ENCODE results near the gene C1orf159. TPM values are rescaled to one million over a fixed set of nuclear protein-coding genes. Genes with fewer than 3 reads are reported as not detected.

C1orf159 gene
- total RNA-seq, 1 experiment from 2014 or later = 15.7 TPM

DNA sequence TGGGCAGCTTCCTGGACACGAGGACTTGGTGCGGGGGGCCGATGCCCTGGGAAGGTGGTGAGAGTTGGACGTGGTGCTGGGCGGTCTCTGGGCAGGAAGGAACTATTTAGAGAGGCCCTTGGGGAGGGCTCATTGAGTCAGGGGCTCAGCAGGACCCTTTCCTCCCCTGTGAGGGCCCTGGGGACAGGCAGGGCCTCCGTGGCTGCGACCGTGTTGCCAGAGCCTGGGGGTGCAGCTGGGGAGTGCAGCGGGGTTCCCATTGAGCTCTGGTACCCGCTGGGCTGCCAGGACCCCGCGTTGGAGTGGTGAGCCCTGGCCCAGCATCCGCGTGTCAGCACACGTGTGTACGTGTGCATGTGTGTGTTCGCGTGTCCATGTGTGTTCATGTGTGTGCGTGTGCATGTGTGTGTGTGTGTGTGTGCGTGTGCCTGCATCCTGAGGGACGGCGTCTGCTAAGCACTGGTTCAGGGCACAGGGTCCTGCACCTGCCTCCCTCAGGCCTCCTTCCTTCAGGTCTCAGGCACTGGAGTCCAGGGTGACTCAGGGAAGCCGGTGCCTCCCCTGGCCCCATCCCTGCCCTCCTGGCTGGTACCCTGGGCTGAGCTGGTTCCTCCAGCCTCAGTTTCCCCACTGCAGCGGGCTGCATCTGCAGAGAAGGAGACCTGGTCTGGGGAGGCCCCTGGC lies 52.5 kb downstream of the C1orf159 start:
- peaks cover 11% of the 10 kb centered on the region for H3K4me1 Mint-ChIP-seq (ENCODE audit: insufficient read depth, unreplicated experiment)
- ChIA-PET POLR2A (interaction anchor here (0.9 to 1.9 kb wide), 6 partner anchors 9 to 78 kb away, joined by 3 to 8 read pairs (median 4); partner anchors contain the start of genes AGRN, HES4 and ISG15), CTCF (interaction anchor here (0.6 to 5.8 kb wide), 26 partner anchors 9 to 352 kb away, joined by 3 to 117 read pairs (median 5); partner anchors contain the start of genes AGRN, CCNL2, ISG15 and PERM1)
- no peaks in the 10 kb centered on the region for H3K36me3 Mint-ChIP-seq (ENCODE audit: insufficient read depth, unreplicated experiment)
- no peak for DNase-seq (ENCODE audit: unreplicated experiment)
- TF ChIP-seq, protein P1, sequence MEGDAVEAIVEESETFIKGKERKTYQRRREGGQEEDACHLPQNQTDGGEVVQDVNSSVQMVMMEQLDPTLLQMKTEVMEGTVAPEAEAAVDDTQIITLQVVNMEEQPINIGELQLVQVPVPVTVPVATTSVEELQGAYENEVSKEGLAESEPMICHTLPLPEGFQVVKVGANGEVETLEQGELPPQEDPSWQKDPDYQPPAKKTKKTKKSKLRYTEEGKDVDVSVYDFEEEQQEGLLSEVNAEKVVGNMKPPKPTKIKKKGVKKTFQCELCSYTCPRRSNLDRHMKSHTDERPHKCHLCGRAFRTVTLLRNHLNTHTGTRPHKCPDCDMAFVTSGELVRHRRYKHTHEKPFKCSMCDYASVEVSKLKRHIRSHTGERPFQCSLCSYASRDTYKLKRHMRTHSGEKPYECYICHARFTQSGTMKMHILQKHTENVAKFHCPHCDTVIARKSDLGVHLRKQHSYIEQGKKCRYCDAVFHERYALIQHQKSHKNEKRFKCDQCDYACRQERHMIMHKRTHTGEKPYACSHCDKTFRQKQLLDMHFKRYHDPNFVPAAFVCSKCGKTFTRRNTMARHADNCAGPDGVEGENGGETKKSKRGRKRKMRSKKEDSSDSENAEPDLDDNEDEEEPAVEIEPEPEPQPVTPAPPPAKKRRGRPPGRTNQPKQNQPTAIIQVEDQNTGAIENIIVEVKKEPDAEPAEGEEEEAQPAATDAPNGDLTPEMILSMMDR (IDR thresholded peaks at IDR 0.05; ENCODE audit: unreplicated experiment) = no peak
- H3K27ac Mint-ChIP-seq (ENCODE audit: low read depth, unreplicated experiment) = no peak overlapping the region
- no peaks in the 10 kb centered on the region for H3K27me3 Mint-ChIP-seq (ENCODE audit: insufficient read depth, unreplicated experiment)
- BruUV-seq (replicated peaks) = no TSS peak
- intact Hi-C loops (cut with micrococcal nuclease) = loop anchor here (5.0 kb wide), 1 partner anchor 61 kb away; the partner anchor contains the start of gene HES4
- H3K9me3 Mint-ChIP-seq (ENCODE audit: unreplicated experiment) = no peaks in the 10 kb centered on the region
- H3K4me3 Mint-ChIP-seq (ENCODE audit: unreplicated experiment) = no peak overlapping the region

DNA sequence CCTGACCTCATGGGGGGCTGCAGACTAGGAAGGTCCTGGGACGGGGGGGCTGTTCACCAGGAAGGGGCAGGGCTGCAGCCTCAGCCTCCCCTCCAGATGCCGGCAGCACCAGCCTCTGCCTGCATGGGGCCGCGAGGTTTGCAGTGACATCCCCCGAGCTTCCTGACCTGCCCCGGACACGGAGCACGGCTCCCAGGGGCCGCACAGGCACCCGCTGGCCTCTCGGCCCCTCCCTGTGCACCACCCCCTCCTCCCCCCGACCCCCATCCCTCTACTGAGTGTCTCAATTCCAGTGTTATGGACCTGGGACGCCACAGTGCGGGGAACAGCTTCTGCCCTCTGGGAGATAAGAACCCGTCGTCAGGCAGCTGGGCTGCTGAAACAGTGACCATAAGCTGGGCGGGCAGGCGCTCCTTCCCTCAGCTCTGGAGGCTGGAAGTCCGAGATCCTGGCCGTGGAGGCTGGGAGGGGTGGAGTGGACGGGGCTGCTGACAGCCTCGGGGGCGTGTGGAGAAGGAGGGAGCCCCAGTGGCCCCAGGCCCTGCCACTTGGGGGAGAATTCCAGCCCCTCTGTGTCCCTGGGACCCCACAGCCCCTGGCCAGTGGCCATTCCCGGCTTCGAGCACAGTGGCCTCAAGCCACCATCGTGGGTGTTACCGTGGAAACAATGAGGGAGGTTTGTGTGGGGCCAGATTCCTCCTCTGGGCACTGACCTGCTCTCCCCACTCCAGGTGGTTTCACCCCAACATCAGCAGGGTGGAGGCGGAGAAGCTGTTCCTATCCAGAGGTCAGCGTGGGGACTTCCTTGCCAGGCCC lies 53.3 kb downstream of the C1orf159 start:
- TF ChIP-seq, protein P1 (IDR thresholded peaks at IDR 0.05; ENCODE audit: unreplicated experiment) = no peak
- H3K27ac Mint-ChIP-seq (ENCODE audit: low read depth, unreplicated experiment) = no peak overlapping the region
- H3K4me3 Mint-ChIP-seq (ENCODE audit: unreplicated experiment) = no peak overlapping the region
- H3K36me3 Mint-ChIP-seq (ENCODE audit: insufficient read depth, unreplicated experiment) = no peaks in the 10 kb centered on the region
- BruUV-seq (replicated peaks) = no TSS peak
- CTCF ChIA-PET = interaction anchor here (0.6 to 5.8 kb wide), 14 partner anchors 10 to 353 kb away, joined by 3 to 117 read pairs (median 6); partner anchors contain the start of genes AGRN, CCNL2, ISG15 and PERM1
- no peak for DNase-seq (ENCODE audit: unreplicated experiment)
- no peaks in the 10 kb centered on the region for H3K27me3 Mint-ChIP-seq (ENCODE audit: insufficient read depth, unreplicated experiment)
- POLR2A ChIA-PET = interaction anchor here (0.9 to 1.9 kb wide), 5 partner anchors 10 to 78 kb away, joined by 3 to 4 read pairs (median 4); partner anchors contain the start of gene HES4
- peaks cover 16% of the 10 kb centered on the region for H3K4me1 Mint-ChIP-seq (ENCODE audit: insufficient read depth, unreplicated experiment)
- intact Hi-C loops (cut with micrococcal nuclease) = loop anchor here (5.0 kb wide), 1 partner anchor 60 kb away; the partner anchor contains the start of gene HES4
- H3K9me3 Mint-ChIP-seq (ENCODE audit: unreplicated experiment) = no peaks in the 10 kb centered on the region

DNA sequence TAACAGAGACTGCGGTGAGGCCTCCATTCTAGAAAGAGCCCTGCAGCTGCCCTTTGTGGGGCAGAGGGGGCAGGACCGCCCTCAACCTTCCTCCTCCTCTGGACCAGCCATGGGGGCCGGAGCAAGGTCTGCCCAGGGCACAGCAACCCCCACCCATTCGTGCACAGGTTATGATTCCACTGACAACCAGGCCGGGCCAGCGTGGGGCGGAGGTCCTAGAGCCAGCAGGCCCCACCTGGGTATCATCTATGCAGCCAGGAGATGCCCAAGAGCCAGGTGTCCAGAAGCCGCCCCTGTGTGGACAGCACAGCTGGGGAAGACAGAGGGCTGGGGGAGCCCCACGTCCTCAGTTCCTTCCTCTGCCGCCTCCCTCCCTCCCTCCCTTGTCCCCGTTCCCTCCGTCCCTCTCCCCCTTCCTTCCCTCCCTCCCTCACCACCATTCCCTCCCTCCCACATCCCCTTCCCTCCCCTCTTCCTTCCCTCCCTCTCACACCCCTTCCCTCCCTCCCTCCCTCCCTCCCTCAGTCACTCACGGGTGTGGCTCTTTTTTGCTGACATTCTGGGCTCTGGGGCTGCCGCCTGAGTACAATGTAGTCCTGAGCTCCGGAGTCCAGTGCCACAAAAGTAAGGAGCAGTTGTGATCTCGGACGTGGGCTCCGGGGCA lies 54.1 kb downstream of the C1orf159 start:
- H3K36me3 Mint-ChIP-seq (ENCODE audit: insufficient read depth, unreplicated experiment) = no peaks in the 10 kb centered on the region
- POLR2A ChIA-PET = interaction anchor here (0.5 to 1.1 kb wide), 3 partner anchors 11 to 261 kb away, joined by 3 to 4 read pairs (median 4); no protein-coding TSS in a partner anchor
- BruUV-seq (replicated peaks) = no TSS peak
- H3K27ac Mint-ChIP-seq (ENCODE audit: low read depth, unreplicated experiment) = no peak overlapping the region
- intact Hi-C loops (cut with micrococcal nuclease) = loop anchor here (5.0 kb wide), 1 partner anchor 60 kb away; the partner anchor contains the start of gene HES4
- CTCF ChIA-PET = interaction anchor here (1.0 to 5.8 kb wide), 4 partner anchors 40 to 156 kb away, joined by 3 to 117 read pairs (median 34); partner anchors contain the start of genes AGRN, ISG15 and PERM1
- DNase-seq (ENCODE audit: unreplicated experiment) = no peak
- H3K9me3 Mint-ChIP-seq (ENCODE audit: unreplicated experiment) = no peaks in the 10 kb centered on the region
- no peaks in the 10 kb centered on the region for H3K27me3 Mint-ChIP-seq (ENCODE audit: insufficient read depth, unreplicated experiment)
- H3K4me3 Mint-ChIP-seq (ENCODE audit: unreplicated experiment) = no peak overlapping the region
- H3K4me1 Mint-ChIP-seq (ENCODE audit: insufficient read depth, unreplicated experiment) = peaks cover 16% of the 10 kb centered on the region
- TF ChIP-seq, protein P1 (IDR thresholded peaks at IDR 0.05; ENCODE audit: unreplicated experiment) = no peak
